Stimulated activated CD4-positive, alpha-beta T cell treated with anti-CD3 and anti-CD28 coated beads, TNF-alpha, amount 100 ng/mL, for 1 hour (primary cell): ENCODE results near the gene MAGI1.

Source experiments
- DNase-seq, 3 donors: peaks; one replicate each; pipeline ENCODE4 v3.0.0-alpha.2; 2020; ENCODE audit warnings: low read depth in 3 of 3, low spot score in 1 of 3

MAGI1 gene

GRCh38 chr3:65398953-65399352, 639.8 kb downstream of the MAGI1 start:
- no peak for DNase-seq

- DNase-seq = no peak
Measured at GRCh38 chr3:65396078-65396477, 642.6 kb downstream of the MAGI1 start.

- no peak for DNase-seq
Measured at GRCh38 chr3:65391068-65391467, 647.6 kb downstream of the MAGI1 start.

GRCh38 chr3:65385805-65386204, 652.9 kb downstream of the MAGI1 start:
- no peak for DNase-seq

- DNase-seq = no peak
Measured at GRCh38 chr3:65381496-65382010, 657.2 kb downstream of the MAGI1 start.

- DNase-seq = no peak
Measured at GRCh38 chr3:65379223-65379622, 659.5 kb downstream of the MAGI1 start.

GRCh38 chr3:65377637-65378036, 661.1 kb downstream of the MAGI1 start:
- DNase-seq = no peak

- no peak for DNase-seq
Measured at GRCh38 chr3:65376426-65376825, 662.3 kb downstream of the MAGI1 start.

GRCh38 chr3:65371053-65371452, 667.7 kb downstream of the MAGI1 start:
- no peak for DNase-seq

- DNase-seq = no peak
Measured at GRCh38 chr3:65368866-65369265, 669.9 kb downstream of the MAGI1 start.

- DNase-seq = no peak
Measured at GRCh38 chr3:65362688-65363087, 676.0 kb downstream of the MAGI1 start.

GRCh38 chr3:65361448-65361847, 677.3 kb downstream of the MAGI1 start:
- no peak for DNase-seq

GRCh38 chr3:65356331-65357248, 682.1 kb downstream of the MAGI1 start:
- no peak for DNase-seq

GRCh38 chr3:65354880-65355279, 683.8 kb downstream of the MAGI1 start:
- DNase-seq = no peak

- no peak for DNase-seq
Measured at GRCh38 chr3:65352951-65353350, 685.8 kb downstream of the MAGI1 start.

GRCh38 chr3:65351753-65352152, 687.0 kb downstream of the MAGI1 start:
- DNase-seq = no peak

- DNase-seq = no peak
Measured at GRCh38 chr3:65350801-65351476, 687.8 kb downstream of the MAGI1 start.

GRCh38 chr3:65348398-65348995, 690.2 kb downstream of the MAGI1 start:
- no peak for DNase-seq

GRCh38 chr3:65347166-65347565, 691.6 kb downstream of the MAGI1 start:
- no peak for DNase-seq

- DNase-seq = no peak
Measured at GRCh38 chr3:65344846-65345245, 693.9 kb downstream of the MAGI1 start.

- no peak for DNase-seq
Measured at GRCh38 chr3:65344444-65344843, 694.3 kb downstream of the MAGI1 start.

- no peak for DNase-seq
Measured at GRCh38 chr3:65343736-65344135, 695.0 kb downstream of the MAGI1 start.
